Ovary (tissue), 9 donors: ENCODE results near the gene TMTC1. TPM values are rescaled to one million over a fixed set of nuclear protein-coding genes. Genes with fewer than 3 reads are reported as not detected.
"Not testable (repeated sequence)": the region's sequence is repeated elsewhere in the genome, so short reads cannot be mapped to it uniquely, and the experiment has no call there.

Source experiments
- DNase-seq, 5 donors: peaks; one replicate each; pipeline ENCODE4 v3.0.0-alpha.2; 2019 to 2020
- H3K27ac ChIP-seq, 2 donors: fragments of 200-600 bp; one replicate each; pipeline versions ENCODE4 v1.5.1 to v1.8.0; 2019 to 2022
- H3K27me3 ChIP-seq: fragments of 200-600 bp; one replicate; pipeline ENCODE4 v1.8.0; 2022
- H3K36me3 ChIP-seq: fragments of 200-600 bp; sonication (generic); one replicate; pipeline ENCODE4 v1.5.1; 2019
- H3K4me1 ChIP-seq: one replicate; pipeline ENCODE4 v1.8.1; 2013; ENCODE audit warnings: mild to moderate bottlenecking, moderate library complexity; ENCODE audit not compliant: insufficient read depth
- H3K4me3 ChIP-seq: fragments of 200-600 bp; sonication (generic); one replicate; pipeline ENCODE4 v1.5.1; 2017
- H3K9me3 ChIP-seq, 2 donors: fragments of 200-600 bp in 1 of 2; sonication (generic) in 1 of 2; one replicate each; pipeline versions ENCODE4 v1.5.1 to v1.8.1; 2013 to 2019; ENCODE audit warnings: mild to moderate bottlenecking in 1 of 2, moderate library complexity in 1 of 2
- EP300 ChIP-seq: sonication (generic); formaldehyde crosslinking; IDR thresholded peaks from one replicate; pipeline ENCODE4 v1.6.1; 2017; ENCODE audit warnings: antibody characterized with exemption
- POLR2A ChIP-seq: fragments of 450-650 bp; IDR thresholded peaks from one replicate; pipeline ENCODE4 v1.6.1; 2017; ENCODE audit warnings: antibody characterized with exemption, mild to moderate bottlenecking, moderate library complexity
- WGBS, 3 donors: extraction: QIAGEN DNeasy Blood & Tissue Kit in 1 of 3; methylation state at CpG; one replicate each; pipeline versions ENCODE4 v1.1.5 to v1.1.7; 2013 to 2017; 5-methylcytosine and 5-hydroxymethylcytosine counted together
- intact Hi-C, 4 donors: fragments of 100-400 bp; cut with DNase I; formaldehyde crosslinking; loops; one replicate each; pipeline versions ENCODE4 v1.11.0 to v1.15.1; 2022 to 2023
- polyA plus RNA-seq, 2 donors: library from polyadenylated mRNA; stranded (reverse); fragments of 200-250 nt in 1 of 2; fragments of 350-450 nt in 1 of 2; fragmentation: Illumina TruSeq in 1 of 2; extraction: RNeasy Lipid Tissue Mini Kit (QIAGEN cat#74804) in 1 of 2; gene quantifications; one replicate each; pipeline ENCODE4 v1.2.3, GENCODE V29; 2013 to 2014
- total RNA-seq, 7 donors: library from RNA; depleted of rRNA in 2 of 7; stranded (reverse); fragments of >200 nt in 2 of 7; fragmentation: NEBNext Ultra II Directional in 3 of 7; extraction: Animal tissue kit (Norgen Biotek cat#: 25700) in 3 of 7; gene quantifications; one replicate each; pipeline versions ENCODE4 v1.1.0 to v1.2.4, GENCODE V29; 2016 to 2023
- TF ChIP-seq, protein P1 (sequence below), 3 donors: fragments of 450-650 bp in 2 of 3; fragments of 200-600 bp in 1 of 3; IDR thresholded peaks; one replicate each; pipeline versions ENCODE4 v1.5.1 to v1.8.0; 2016 to 2022; ENCODE audit warnings: antibody characterized with exemption in 3 of 3, mild to moderate bottlenecking in 1 of 3
- donor health status: DM: no; HTN: no; CAD: no; lungs with moderate emphysema.
- donor health status: DM: no; HTN: no; CAD: no.
- donor health status: Bipolar disorder and iron deficiency.
- donor health status: DM: yes; HTN: yes; CAD: no.
- donor health status: DM: no; HTN: no; CAD: no.
- donor health status: DM: yes; HTN: yes; CAD: no.

TMTC1 gene
- total and polyA plus RNA-seq, 9 donors: 8.1 to 46.3 (median 21.3) TPM

DNA sequence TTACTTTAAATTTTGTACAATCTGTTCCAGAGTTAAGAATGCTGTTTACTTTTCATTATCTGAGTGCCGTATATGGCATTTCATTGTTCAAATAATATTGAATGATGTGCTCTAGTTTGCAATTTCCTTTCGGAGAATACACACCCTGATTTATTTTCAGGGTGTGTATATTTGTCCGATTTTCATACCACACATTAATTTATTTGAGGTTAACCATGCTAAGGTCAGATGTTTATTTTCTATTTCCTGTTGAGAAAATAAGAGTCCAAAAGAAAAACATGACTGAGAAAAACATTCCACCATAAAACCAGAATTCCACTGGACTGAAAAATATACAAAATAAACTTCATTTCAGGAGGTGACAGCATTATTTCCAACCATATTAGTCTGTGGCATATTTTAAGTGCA, 222.1 kb downstream of the TMTC1 start:
- H3K4me3 ChIP-seq: no peak overlapping the region
- no peaks in the 10 kb centered on the region for H3K36me3 ChIP-seq
- H3K4me1 ChIP-seq: peaks cover 30% of the 10 kb centered on the region
- 3 to 19% (median 6%) methylated on average over 3 of the region's 3 CpGs for WGBS, 3 donors
- H3K9me3 ChIP-seq: no peaks in the 10 kb centered on the region
- DNase-seq: no peak
- peak overlapping the region in 1 of 2 donors; percentile 57 for H3K27ac ChIP-seq
- intact Hi-C loops: no loop called here
- H3K27me3 ChIP-seq: no peaks in the 10 kb centered on the region
- TF ChIP-seq EP300 (no peak), POLR2A (no peak)
- TF ChIP-seq, protein P1, sequence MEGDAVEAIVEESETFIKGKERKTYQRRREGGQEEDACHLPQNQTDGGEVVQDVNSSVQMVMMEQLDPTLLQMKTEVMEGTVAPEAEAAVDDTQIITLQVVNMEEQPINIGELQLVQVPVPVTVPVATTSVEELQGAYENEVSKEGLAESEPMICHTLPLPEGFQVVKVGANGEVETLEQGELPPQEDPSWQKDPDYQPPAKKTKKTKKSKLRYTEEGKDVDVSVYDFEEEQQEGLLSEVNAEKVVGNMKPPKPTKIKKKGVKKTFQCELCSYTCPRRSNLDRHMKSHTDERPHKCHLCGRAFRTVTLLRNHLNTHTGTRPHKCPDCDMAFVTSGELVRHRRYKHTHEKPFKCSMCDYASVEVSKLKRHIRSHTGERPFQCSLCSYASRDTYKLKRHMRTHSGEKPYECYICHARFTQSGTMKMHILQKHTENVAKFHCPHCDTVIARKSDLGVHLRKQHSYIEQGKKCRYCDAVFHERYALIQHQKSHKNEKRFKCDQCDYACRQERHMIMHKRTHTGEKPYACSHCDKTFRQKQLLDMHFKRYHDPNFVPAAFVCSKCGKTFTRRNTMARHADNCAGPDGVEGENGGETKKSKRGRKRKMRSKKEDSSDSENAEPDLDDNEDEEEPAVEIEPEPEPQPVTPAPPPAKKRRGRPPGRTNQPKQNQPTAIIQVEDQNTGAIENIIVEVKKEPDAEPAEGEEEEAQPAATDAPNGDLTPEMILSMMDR (IDR thresholded peaks at IDR 0.05): no peak

DNA sequence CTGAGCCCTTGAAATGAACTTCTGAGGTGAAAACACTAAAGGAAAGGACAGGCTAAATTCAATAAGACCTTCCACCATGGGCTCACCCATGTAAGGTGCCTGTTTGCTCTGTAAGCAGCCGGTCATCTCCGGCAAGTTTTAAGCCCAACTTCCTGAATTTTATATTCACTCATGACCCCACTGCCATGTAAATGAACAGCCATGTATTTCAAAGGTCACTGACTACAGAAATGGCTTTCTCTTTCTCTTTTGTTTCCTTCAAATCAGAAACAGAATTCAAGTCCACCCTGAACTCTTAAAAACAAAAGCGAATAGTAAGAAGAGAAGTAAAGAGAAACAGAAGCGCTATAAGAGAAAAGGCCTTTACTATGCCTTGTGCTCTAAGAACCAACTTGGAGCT, 224.5 kb downstream of the TMTC1 start:
- peak overlapping the region in 1 of 2 donors; percentile 57 for H3K27ac ChIP-seq
- WGBS, 3 donors: 40 to 52% (median 47%) methylated on average over 4 of the region's 4 CpGs
- intact Hi-C loops: loop anchor here in 1 of 4 donors (10.0 kb wide), 1 partner anchor 226 kb away; the partner anchor contains the start of gene TMTC1

DNA sequence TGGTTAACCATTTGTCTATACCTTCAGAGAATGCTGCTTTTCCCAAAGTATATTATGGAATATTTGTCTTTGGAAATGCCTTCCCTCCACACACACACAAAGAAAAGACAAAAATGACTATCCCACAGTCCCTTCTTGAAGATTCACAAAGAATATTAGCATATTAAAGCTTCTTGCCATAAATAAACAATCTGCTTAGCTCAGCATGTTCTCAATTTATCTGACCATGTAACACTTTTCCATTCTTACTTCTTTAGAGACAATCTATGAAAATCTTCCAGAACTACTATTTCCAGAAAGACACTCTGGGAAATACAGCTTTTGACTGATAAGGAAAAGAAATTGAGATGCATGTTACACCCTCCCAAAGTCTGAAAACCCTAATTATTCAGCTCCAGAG, 227.4 kb downstream of the TMTC1 start:
- intact Hi-C loops: loop anchor here in 1 of 4 donors (10.0 kb wide), 1 partner anchor 228 kb away; the partner anchor contains the start of gene TMTC1
- no peak for TF ChIP-seq POLR2A
- TF ChIP-seq, protein P1 (IDR thresholded peaks at IDR 0.05): no peak
- TF ChIP-seq EP300: no peak

More for the DNA sequence above, 224.5 kb downstream of the TMTC1 start:
- TF ChIP-seq EP300: no peak
- TF ChIP-seq POLR2A: no peak
- TF ChIP-seq, protein P1 (IDR thresholded peaks at IDR 0.05): no peak
- Histone ChIP-seq H3K9me3 (no peaks in the 10 kb centered on the region), H3K27me3 (no peaks in the 10 kb centered on the region), H3K4me1 (peaks cover 21% of the 10 kb centered on the region), H3K36me3 (no peaks in the 10 kb centered on the region), H3K4me3 (no peak overlapping the region)
- DNase-seq: no peak

DNA sequence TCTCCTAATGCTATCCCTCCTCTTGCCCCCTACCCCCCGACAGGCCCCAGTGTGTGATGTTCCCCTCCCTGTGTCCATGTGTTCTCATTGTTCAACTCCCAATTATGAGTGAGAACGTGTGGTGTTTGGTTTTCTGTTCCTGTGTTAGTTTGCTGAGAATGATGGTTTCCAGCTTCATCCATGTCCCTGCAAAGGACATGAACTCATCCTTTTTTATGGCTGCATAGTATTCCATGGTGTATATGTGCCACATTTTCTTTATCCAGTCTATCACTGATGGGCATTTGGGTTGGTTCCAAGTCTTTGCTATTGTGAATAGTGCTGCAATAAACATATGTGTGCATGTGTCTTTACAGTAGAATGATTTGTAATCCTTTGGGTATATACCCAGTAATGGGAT, 228.3 kb downstream of the TMTC1 start:
- not testable (repeated sequence) for H3K9me3 ChIP-seq, H3K36me3 ChIP-seq, H3K27ac ChIP-seq, H3K4me3 ChIP-seq, H3K27me3 ChIP-seq, H3K4me1 ChIP-seq, DNase-seq
- 93 to 94% (median 93%) methylated on average over 2 of the region's 2 CpGs for WGBS, 3 donors
- intact Hi-C loops: loop anchor here in 1 of 4 donors (10.0 kb wide), 1 partner anchor 229 kb away; the partner anchor contains the start of gene TMTC1

More for the DNA sequence above, 227.4 kb downstream of the TMTC1 start:
- H3K36me3 ChIP-seq: no peaks in the 10 kb centered on the region
- H3K27me3 ChIP-seq: no peaks in the 10 kb centered on the region
- no peaks in the 10 kb centered on the region for H3K9me3 ChIP-seq
- DNase-seq: no peak
- no peak overlapping the region for H3K27ac ChIP-seq
- H3K4me1 ChIP-seq: peaks cover 3% of the 10 kb centered on the region
- H3K4me3 ChIP-seq: no peak overlapping the region

DNA sequence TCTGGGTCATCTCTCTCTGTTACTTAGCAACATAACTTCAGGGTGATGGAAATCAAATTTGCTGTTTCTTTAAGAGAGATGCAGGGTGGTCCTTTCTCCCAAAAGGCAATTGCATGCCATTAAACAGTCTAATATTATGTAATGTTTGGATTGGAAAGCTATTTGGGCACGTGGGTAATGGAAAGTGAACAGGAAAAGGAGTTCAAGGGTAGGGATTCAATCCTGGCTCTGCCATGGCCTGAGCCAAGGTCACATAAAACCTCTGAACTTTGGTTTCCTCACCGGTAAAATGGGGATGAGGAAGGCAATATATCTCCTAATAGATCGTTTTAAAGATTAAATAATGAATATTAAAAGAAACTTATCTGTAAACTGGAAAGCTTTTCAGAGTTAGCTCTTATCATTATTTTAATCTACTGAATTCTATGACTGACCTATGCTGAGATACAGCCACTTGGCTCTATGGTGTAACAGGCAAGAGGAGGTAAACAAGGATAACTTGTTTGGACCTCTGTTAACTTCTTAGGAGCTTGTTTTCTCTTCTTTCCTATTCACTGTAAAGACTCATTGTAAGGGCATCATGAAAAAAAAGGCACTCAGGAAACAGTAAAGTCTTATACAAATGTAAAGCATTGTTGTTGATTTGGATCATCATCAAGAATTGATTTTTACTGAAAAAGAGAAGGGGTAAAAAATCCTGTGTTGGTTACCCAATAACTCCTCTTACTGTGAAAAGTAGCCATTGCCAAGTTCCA, 230.6 kb downstream of the TMTC1 start:
- Histone ChIP-seq H3K36me3 (no peaks in the 10 kb centered on the region), H3K9me3 (no peaks in the 10 kb centered on the region), H3K27me3 (no peaks in the 10 kb centered on the region), H3K4me1 (no peaks in the 10 kb centered on the region), H3K27ac (peak overlapping the region in 1 of 2 donors; percentile 10), H3K4me3 (no peak overlapping the region)
- 36 to 45% (median 38%) methylated on average over 3 of the region's 3 CpGs for WGBS, 3 donors
- no peak for DNase-seq
- intact Hi-C loops: loop anchor here in 1 of 4 donors (10.0 kb wide), 1 partner anchor 232 kb away; the partner anchor contains the start of gene TMTC1
- TF ChIP-seq EP300: no peak
- TF ChIP-seq POLR2A: no peak
- TF ChIP-seq, protein P1 (IDR thresholded peaks at IDR 0.05): no peak
